Pancreas (tissue), 10 donors: ENCODE results near the gene IMMP2L. TPM values are rescaled to one million over a fixed set of nuclear protein-coding genes. Genes with fewer than 3 reads are reported as not detected.

ENCODE experiments used
- ATAC-seq, 4 donors: fragments of 200-7000 bp; cut with Tn5 transposase; one replicate each; pipeline versions ENCODE4 v1.8.0 to v1.9.1; 2020; ENCODE audit warnings: mild to moderate bottlenecking in 4 of 4, moderate library complexity in 4 of 4
- DNase-seq, 6 donors: peaks; one replicate each; pipeline ENCODE4 v3.0.0-alpha.2; 2020
- FAIRE-seq: peaks from 2 replicates; lab custom pipeline; 2012; peaks lifted over from hg19 to GRCh38; lab: Jason Lieb, UNC
- H3K27ac ChIP-seq, 4 donors: fragments of 200-600 bp; sonication (generic); 1 replicate in 3 of 4; 2 replicates in 1 of 4; pipeline versions ENCODE4 v1.5.0 to v1.8.0; 2020
- H3K27me3 ChIP-seq, 4 donors: fragments of 200-600 bp; one replicate each; pipeline ENCODE4 v1.8.0; 2021
- H3K36me3 ChIP-seq, 3 donors: fragments of 200-600 bp; sonication (generic) in 1 of 3; one replicate each; pipeline versions ENCODE4 v1.5.0 to v1.8.0; 2020 to 2021
- H3K4me1 ChIP-seq, 3 donors: fragments of 200-600 bp; one replicate each; pipeline ENCODE4 v1.8.0; 2021
- H3K4me3 ChIP-seq, 4 donors: fragments of 200-600 bp; sonication (generic) in 2 of 4; one replicate each; pipeline versions ENCODE4 v1.5.0 to v1.8.0; 2020 to 2021
- H3K9me3 ChIP-seq, 4 donors: fragments of 200-600 bp; one replicate each; pipeline ENCODE4 v1.8.0; 2021
- CTCF ChIP-seq, 4 donors: fragments of 200-600 bp; sonication (generic) in 3 of 4; IDR thresholded peaks; one replicate each; pipeline versions ENCODE4 v1.5.0 to v1.8.0; 2021; ENCODE audit warnings: antibody characterized with exemption in 4 of 4
- WGBS, 2 donors: extraction: QIAGEN DNeasy Blood & Tissue Kit; methylation state at CpG; one replicate each; pipeline ENCODE4 v1.1.7; 2013; 5-methylcytosine and 5-hydroxymethylcytosine counted together
- intact Hi-C, 3 donors: fragments of 100-400 bp; cut with DNase I; formaldehyde crosslinking; loops; one replicate each; pipeline versions ENCODE4 v1.11.1 to v1.14.2; 2022
- polyA plus RNA-seq, 2 donors: library from polyadenylated mRNA; stranded (reverse); fragments of 200-250 nt; gene quantifications; one replicate each; pipeline ENCODE4 v1.2.3, GENCODE V29; 2013
- total RNA-seq, 6 donors: library from RNA; stranded (reverse); fragmentation: NEBNext Ultra II Directional in 4 of 6; extraction: Animal tissue kit (Norgen Biotek cat#: 25700) in 4 of 6; gene quantifications; one replicate each; pipeline versions ENCODE4 v1.2.1 to v1.2.4, GENCODE V29; 2021 to 2023
- donor health status: healthy with polysubstance abuse.
- donor health status: DM: no; HTN: no; CAD: no; lungs with moderate emphysema.
- donor health status: DM: no; HTN: no; CAD: no.
- donor health status: control.
- donor health status: control.
- donor health status: Bipolar disorder and iron deficiency.
- donor health status: DM: yes; HTN: yes; CAD: no.
- donor health status: DM: no; HTN: no; CAD: no.
- donor health status: DM: no; HTN: no; CAD: no.
- donor health status: DM: yes; HTN: yes; CAD: no.

IMMP2L gene
- total and polyA plus RNA-seq, 8 donors: 7.3 to 30.0 (median 12.9) TPM

GRCh38 chr7:111098011-111098925, 464.0 kb downstream of the IMMP2L start:
- TF ChIP-seq CTCF (IDR thresholded peaks at IDR 0.05): peak in 2 of 4 donors; percentile 13 to 17
- 57 to 67% methylated on average over 10 of the region's 10 CpGs for WGBS, 2 donors
- Histone ChIP-seq H3K27me3 (no peaks in the 10 kb centered on the region), H3K36me3 (no peaks in the 10 kb centered on the region), H3K9me3 (no peaks in the 10 kb centered on the region), H3K4me3 (no peak overlapping the region), H3K4me1 (peaks cover 0 to 9% (median 6%) of the 10 kb centered on the region in 3 donors), H3K27ac (no peak overlapping the region)
- DNase-seq: peak in 1 of 6 donors; percentile 8
- FAIRE-seq: no peak
- intact Hi-C loops: loop anchor here in 1 of 3 donors (10.0 kb wide), 1 partner anchor 387 kb away; no protein-coding TSS in a partner anchor
- peak in 3 of 4 donors; percentile 56 to 65 (median 64) for ATAC-seq

- intact Hi-C loops: loop anchor here in 1 of 3 donors (10.0 kb wide), 1 partner anchor 388 kb away; no protein-coding TSS in a partner anchor
- DNase-seq: no peak
- Histone ChIP-seq H3K27ac (no peak overlapping the region), H3K27me3 (no peaks in the 10 kb centered on the region), H3K36me3 (no peaks in the 10 kb centered on the region), H3K9me3 (no peaks in the 10 kb centered on the region), H3K4me1 (peaks cover 0 to 4% (median 0%) of the 10 kb centered on the region in 3 donors), H3K4me3 (no peak overlapping the region)
- no peak for FAIRE-seq
- 85 to 91% methylated on average over 3 of the region's 3 CpGs for WGBS, 2 donors
- no peak for TF ChIP-seq CTCF (IDR thresholded peaks at IDR 0.05)
- ATAC-seq: no peak
Measured at GRCh38 chr7:111096997-111097396, 465.3 kb downstream of the IMMP2L start.

GRCh38 chr7:111094419-111094818, 467.9 kb downstream of the IMMP2L start:
- intact Hi-C loops: loop anchor here in 1 of 3 donors (10.0 kb wide), 1 partner anchor 390 kb away; no protein-coding TSS in a partner anchor
- peaks cover 0 to 4% (median 0%) of the 10 kb centered on the region in 3 donors for H3K4me1 ChIP-seq
- no peak overlapping the region for H3K27ac ChIP-seq
- WGBS, 2 donors: 50 to 51% methylated on average over 1 of the region's 1 CpG
- ATAC-seq: no peak
- no peaks in the 10 kb centered on the region for H3K9me3 ChIP-seq
- FAIRE-seq: no peak
- H3K27me3 ChIP-seq: no peaks in the 10 kb centered on the region
- TF ChIP-seq CTCF (IDR thresholded peaks at IDR 0.05): no peak
- DNase-seq: no peak
- H3K4me3 ChIP-seq: no peak overlapping the region
- H3K36me3 ChIP-seq: no peaks in the 10 kb centered on the region

- ATAC-seq: no peak
Measured at GRCh38 chr7:111093496-111093895, 468.8 kb downstream of the IMMP2L start.

More at GRCh38 chr7:111093496-111093895, 468.8 kb downstream of the IMMP2L start:
- intact Hi-C loops: loop anchor here in 1 of 3 donors (10.0 kb wide), 1 partner anchor 391 kb away; no protein-coding TSS in a partner anchor
- H3K4me3 ChIP-seq: no peak overlapping the region
- no peak for TF ChIP-seq CTCF (IDR thresholded peaks at IDR 0.05)
- WGBS, 2 donors: 85% methylated on average over 4 of the region's 4 CpGs
- H3K9me3 ChIP-seq: no peaks in the 10 kb centered on the region
- no peaks in the 10 kb centered on the region for H3K27me3 ChIP-seq
- no peak overlapping the region for H3K27ac ChIP-seq
- no peaks in the 10 kb centered on the region for H3K36me3 ChIP-seq
- DNase-seq (no peak), FAIRE-seq (no peak)
- H3K4me1 ChIP-seq: peaks cover 0 to 4% (median 0%) of the 10 kb centered on the region in 3 donors
